Sigmoid colon (tissue), 4 donors: Measurements from ENCODE around the gene MAK.

Source experiments
- EP300 ChIP-seq, 4 donors: sonication (generic); formaldehyde crosslinking; IDR thresholded peaks; one replicate each; pipeline ENCODE4 v1.6.1; 2017; ENCODE audit warnings: antibody characterized with exemption in 4 of 4
- TF ChIP-seq, protein P1 (sequence below), 4 experiments: fragments of 450-650 bp in 3 of 4; fragments of 200-600 bp in 1 of 4; IDR thresholded peaks; one replicate each; pipeline ENCODE4 v1.5.1; 2016 to 2019; ENCODE audit warnings: antibody characterized with exemption in 4 of 4, mild to moderate bottlenecking in 3 of 4, moderate library complexity in 2 of 4

DNA sequence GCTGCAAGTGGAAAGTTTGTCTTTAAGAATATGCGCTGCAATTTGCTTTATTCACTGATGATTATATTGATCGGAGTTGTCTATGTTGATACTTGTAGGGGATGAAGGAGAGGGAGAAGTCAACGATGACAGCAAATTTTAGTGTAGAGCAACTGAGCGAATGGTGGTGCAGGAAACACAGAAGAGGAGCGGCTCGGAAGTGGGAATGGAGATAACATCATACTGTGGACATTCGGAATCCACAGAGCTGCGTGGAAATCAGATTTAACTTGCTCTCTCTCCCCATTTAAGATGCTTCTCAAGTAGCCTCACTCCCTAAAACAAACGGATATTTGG is 91.5 kb downstream of the MAK start:
- TF ChIP-seq EP300 (IDR thresholded peaks at IDR 0.05), result no peak
- TF ChIP-seq, protein P1, sequence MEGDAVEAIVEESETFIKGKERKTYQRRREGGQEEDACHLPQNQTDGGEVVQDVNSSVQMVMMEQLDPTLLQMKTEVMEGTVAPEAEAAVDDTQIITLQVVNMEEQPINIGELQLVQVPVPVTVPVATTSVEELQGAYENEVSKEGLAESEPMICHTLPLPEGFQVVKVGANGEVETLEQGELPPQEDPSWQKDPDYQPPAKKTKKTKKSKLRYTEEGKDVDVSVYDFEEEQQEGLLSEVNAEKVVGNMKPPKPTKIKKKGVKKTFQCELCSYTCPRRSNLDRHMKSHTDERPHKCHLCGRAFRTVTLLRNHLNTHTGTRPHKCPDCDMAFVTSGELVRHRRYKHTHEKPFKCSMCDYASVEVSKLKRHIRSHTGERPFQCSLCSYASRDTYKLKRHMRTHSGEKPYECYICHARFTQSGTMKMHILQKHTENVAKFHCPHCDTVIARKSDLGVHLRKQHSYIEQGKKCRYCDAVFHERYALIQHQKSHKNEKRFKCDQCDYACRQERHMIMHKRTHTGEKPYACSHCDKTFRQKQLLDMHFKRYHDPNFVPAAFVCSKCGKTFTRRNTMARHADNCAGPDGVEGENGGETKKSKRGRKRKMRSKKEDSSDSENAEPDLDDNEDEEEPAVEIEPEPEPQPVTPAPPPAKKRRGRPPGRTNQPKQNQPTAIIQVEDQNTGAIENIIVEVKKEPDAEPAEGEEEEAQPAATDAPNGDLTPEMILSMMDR (IDR thresholded peaks at IDR 0.05), result no peak
